Peyer's patch (tissue), 4 donors: ENCODE results near the gene ZNF385A.

ENCODE experiments used
- POLR2A ChIP-seq, 2 donors: fragments of 450-650 bp; IDR thresholded peaks; one replicate each; pipeline ENCODE4 v1.5.1; 2017; ENCODE audit warnings: antibody characterized with exemption in 2 of 2, mild to moderate bottlenecking in 2 of 2, moderate library complexity in 2 of 2
- TF ChIP-seq, protein P1 (sequence below), 6 experiments: fragments of 450-650 bp in 4 of 6; fragments of 200-600 bp in 2 of 6; sonication (generic) in 1 of 6; IDR thresholded peaks; one replicate each; pipeline ENCODE4 v1.5.1; 2017 to 2019; ENCODE audit warnings: antibody characterized with exemption in 6 of 6, mild to moderate bottlenecking in 3 of 6, moderate library complexity in 1 of 6

DNA sequence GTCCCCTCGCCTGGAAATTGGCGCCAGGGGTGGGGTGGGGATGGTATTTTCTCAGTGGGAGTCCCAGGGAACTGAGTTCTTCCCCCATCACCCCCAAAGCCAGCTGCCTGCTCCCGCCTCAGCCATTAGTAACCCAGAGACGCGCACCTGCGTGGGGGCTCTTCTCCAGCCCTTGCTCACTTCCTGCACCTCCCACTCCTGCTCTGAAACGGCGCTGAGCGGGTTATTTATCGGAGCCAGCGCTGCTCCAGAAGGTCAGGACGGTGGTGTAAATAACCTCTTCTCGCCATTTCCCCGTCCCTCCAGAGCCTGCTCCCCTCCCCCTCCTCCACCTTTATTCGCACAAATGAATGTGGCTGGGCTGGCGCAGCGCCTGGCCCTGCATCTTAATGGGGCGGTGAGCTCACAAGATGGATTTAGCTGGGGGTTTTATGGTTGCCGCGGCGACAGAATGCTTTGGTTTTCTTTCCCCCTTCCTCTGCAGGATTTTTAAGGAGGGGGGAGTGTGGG is 32.5 kb downstream of the ZNF385A start:
- TF ChIP-seq POLR2A (IDR thresholded peaks at IDR 0.05): no peak
- TF ChIP-seq, protein P1, sequence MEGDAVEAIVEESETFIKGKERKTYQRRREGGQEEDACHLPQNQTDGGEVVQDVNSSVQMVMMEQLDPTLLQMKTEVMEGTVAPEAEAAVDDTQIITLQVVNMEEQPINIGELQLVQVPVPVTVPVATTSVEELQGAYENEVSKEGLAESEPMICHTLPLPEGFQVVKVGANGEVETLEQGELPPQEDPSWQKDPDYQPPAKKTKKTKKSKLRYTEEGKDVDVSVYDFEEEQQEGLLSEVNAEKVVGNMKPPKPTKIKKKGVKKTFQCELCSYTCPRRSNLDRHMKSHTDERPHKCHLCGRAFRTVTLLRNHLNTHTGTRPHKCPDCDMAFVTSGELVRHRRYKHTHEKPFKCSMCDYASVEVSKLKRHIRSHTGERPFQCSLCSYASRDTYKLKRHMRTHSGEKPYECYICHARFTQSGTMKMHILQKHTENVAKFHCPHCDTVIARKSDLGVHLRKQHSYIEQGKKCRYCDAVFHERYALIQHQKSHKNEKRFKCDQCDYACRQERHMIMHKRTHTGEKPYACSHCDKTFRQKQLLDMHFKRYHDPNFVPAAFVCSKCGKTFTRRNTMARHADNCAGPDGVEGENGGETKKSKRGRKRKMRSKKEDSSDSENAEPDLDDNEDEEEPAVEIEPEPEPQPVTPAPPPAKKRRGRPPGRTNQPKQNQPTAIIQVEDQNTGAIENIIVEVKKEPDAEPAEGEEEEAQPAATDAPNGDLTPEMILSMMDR (IDR thresholded peaks at IDR 0.05): no peak
